A549 (cell line): ENCODE measurements around the gene FBXL4. TPM values are rescaled to one million over a fixed set of nuclear protein-coding genes. Genes with fewer than 3 reads are reported as not detected.

Source experiments
- ATAC-seq, 2 experiments: fragments of 200-7000 bp in 1 of 2; fragments of >200 bp in 1 of 2; cut with Nextera tagmentation in 1 of 2; cut with Tn5 transposase in 1 of 2; 3 replicates each; pipeline versions ENCODE4 v1.8.0 to v1.9.1; 2018 to 2020; ENCODE audit warnings: mild to moderate bottlenecking in 1 of 2, moderate library complexity in 1 of 2
- CTCF ChIA-PET: fragments of 300-600 bp; sonication (Branson Sonifier 250); formaldehyde crosslinking; extraction: SDS; loops from one replicate; lab custom pipeline; 2021; ENCODE audit warnings: antibody characterized with exemption, inconsistent platforms; lab: Yijun Ruan, JAX
- POLR2A ChIA-PET: fragments of 350-600 bp; formaldehyde crosslinking; extraction: SDS; loops from one replicate; lab custom pipeline; 2021; ENCODE audit warnings: antibody characterized with exemption, inconsistent platforms; lab: Yijun Ruan, JAX
- DNase-seq, 2 experiments: peaks; one replicate each; pipeline versions ENCODE4 v3.0.0 to v3.0.0-alpha.2; 2011 to 2016; ENCODE audit warnings: low read depth in 1 of 2, low spot score in 1 of 2
- FAIRE-seq: peaks from 2 replicates; lab custom pipeline; 2011; peaks lifted over from hg19 to GRCh38; lab: Jason Lieb, UNC
- H3K27ac ChIP-seq, 2 experiments: fragments of >200 bp; sonication (Bioruptor Twin); formaldehyde crosslinking; 3 replicates each; pipeline ENCODE4 v1.5.1; 2016 to 2017
- H3K4me1 ChIP-seq: fragments of >200 bp; sonication (Bioruptor Twin); formaldehyde crosslinking; 3 replicates; pipeline ENCODE4 v1.6.1; 2016
- H3K4me2 ChIP-seq: fragments of >200 bp; sonication (Bioruptor Twin); formaldehyde crosslinking; 3 replicates; pipeline ENCODE4 v1.6.1; 2016
- H3K4me3 ChIP-seq: fragments of >200 bp; sonication (Bioruptor Twin); formaldehyde crosslinking; 3 replicates; pipeline ENCODE4 v1.5.1; 2016
- H3K9me3 ChIP-seq: fragments of >200 bp; sonication (Bioruptor Twin); formaldehyde crosslinking; 3 replicates; pipeline ENCODE4 v1.6.1; 2016
- ATOH8 ChIP-seq: fragments of 250-450 bp; sonication (Bioruptor Pico); IDR thresholded peaks from 2 replicates; pipeline ENCODE4 v1.5.0; 2020; ENCODE audit warnings: low read depth, mild to moderate bottlenecking, moderate library complexity
- CBX8 ChIP-seq: fragments of 200-600 bp; sonication (generic); IDR thresholded peaks from 2 replicates; pipeline ENCODE4 v1.6.1; 2016
- CEBPB ChIP-seq, 2 experiments: fragments of >200 bp in 1 of 2; sonication (Bioruptor Twin) in 1 of 2; formaldehyde crosslinking in 1 of 2; IDR thresholded peaks; 2 replicates each; pipeline ENCODE4 v1.6.1; 2012 to 2016
- CTCF ChIP-seq: fragments of >200 bp; sonication (Bioruptor Twin); formaldehyde crosslinking; IDR thresholded peaks from 3 replicates; pipeline ENCODE4 v1.5.1; 2016
- EP300 ChIP-seq, 2 experiments: fragments of >200 bp; sonication (Bioruptor Twin); formaldehyde crosslinking; IDR thresholded peaks; 2 replicates in 1 of 2; 3 replicates in 1 of 2; pipeline ENCODE4 v1.6.1; 2016 to 2017
- ESRRA ChIP-seq: fragments of 150-350 bp; IDR thresholded peaks from 2 replicates; pipeline ENCODE4 v1.6.1; 2014; ENCODE audit warnings: mild to moderate bottlenecking, low read length, borderline replicate concordance
- HEYL ChIP-seq: fragments of 250-450 bp; sonication (Bioruptor Pico); IDR thresholded peaks from 2 replicates; pipeline ENCODE4 v1.8.0; 2021; ENCODE audit warnings: mild to moderate bottlenecking, moderate library complexity
- JUN ChIP-seq, 2 experiments: fragments of >200 bp; sonication (Bioruptor Twin); formaldehyde crosslinking; IDR thresholded peaks; 2 replicates in 1 of 2; 3 replicates in 1 of 2; pipeline ENCODE4 v1.6.1; 2016 to 2017
- MAFK ChIP-seq: fragments of 450-650 bp; IDR thresholded peaks from 2 replicates; pipeline ENCODE4 v1.6.1; 2014; ENCODE audit not compliant: partially characterized antibody
- MAZ ChIP-seq: fragments of 150-350 bp; IDR thresholded peaks from 2 replicates; pipeline ENCODE4 v1.6.1; 2014; ENCODE audit warnings: antibody characterized with exemption, low read depth, low read length, borderline replicate concordance
- PHF8 ChIP-seq: fragments of 200-600 bp; sonication (generic); IDR thresholded peaks from 2 replicates; pipeline ENCODE4 v1.6.1; 2016; ENCODE audit warnings: low read depth, mild to moderate bottlenecking, antibody characterized with exemption, moderate library complexity, borderline replicate concordance
- POLR2AphosphoS2 ChIP-seq: conservative IDR thresholded peaks from 2 replicates; pipeline ENCODE4 v1.6.1; 2012; ENCODE audit warnings: low read length, improper control_type of control experiment, inconsistent platforms
- RAD21 ChIP-seq, 2 experiments: fragments of >200 bp in 1 of 2; sonication (Bioruptor Twin) in 1 of 2; formaldehyde crosslinking in 1 of 2; IDR thresholded peaks in 1 of 2; conservative IDR thresholded peaks in 1 of 2; 2 replicates in 1 of 2; 3 replicates in 1 of 2; pipeline ENCODE4 v1.6.1; 2012 to 2018; ENCODE audit warnings: inconsistent platforms in 1 of 2
- RFX5 ChIP-seq: fragments of 450-650 bp; IDR thresholded peaks from 2 replicates; pipeline ENCODE4 v1.7.1; 2014; ENCODE audit warnings: antibody characterized with exemption, mild to moderate bottlenecking, moderate library complexity
- USF2 ChIP-seq: fragments of 450-650 bp; IDR thresholded peaks from 2 replicates; pipeline ENCODE4 v1.6.1; 2014; ENCODE audit warnings: antibody characterized with exemption
- ZC3H11A ChIP-seq: fragments of 450-650 bp; IDR thresholded peaks from 2 replicates; pipeline ENCODE4 v1.6.1; 2014; ENCODE audit warnings: antibody characterized with exemption, mild to moderate bottlenecking
- ZFP36 ChIP-seq: fragments of 450-650 bp; IDR thresholded peaks from 2 replicates; pipeline ENCODE4 v1.6.1; 2014; ENCODE audit warnings: borderline replicate concordance; ENCODE audit not compliant: partially characterized antibody
- ZNF302 ChIP-seq: fragments of 250-450 bp; sonication (Bioruptor Pico); IDR thresholded peaks from 2 replicates; pipeline ENCODE4 v1.9.0; 2021; ENCODE audit warnings: inconsistent platforms, mild to moderate bottlenecking, moderate library complexity
- ZSCAN20 ChIP-seq: fragments of 250-450 bp; sonication (Bioruptor Pico); IDR thresholded peaks from 2 replicates; pipeline ENCODE4 v1.8.0; 2022; ENCODE audit warnings: mild to moderate bottlenecking, moderate library complexity
- WGBS: methylation state at CpG from one replicate; pipeline ENCODE4 v1.1.6; 2017; ENCODE audit errors: missing lambda C conversion rate; 5-methylcytosine and 5-hydroxymethylcytosine counted together
- polyA plus RNA-seq, 4 experiments: library from polyadenylated mRNA; depleted of rRNA in 3 of 4; stranded (reverse); fragments of >200 nt; fragmentation: RNase III in 1 of 4; extraction: RNeasy Plus Mini Kit Qiagen cat#74134 plus additional on column Dnase treatment in 1 of 4; gene quantifications; 2 replicates in 3 of 4; 3 replicates in 1 of 4; pipeline ENCODE4 v1.2.3, GENCODE V29; 2011 to 2017

Gene FBXL4
- polyA plus RNA-seq, 2 of the 4 experiments (the other 2 are of a cell fraction) = 6.5 to 21.6 TPM

GRCh38 chr6:98827295-98828159 is 120.2 kb downstream of the FBXL4 start:
- Histone ChIP-seq H3K4me2 (no peak overlapping the region), H3K9me3 (no peaks in the 10 kb centered on the region), H3K4me1 (peaks cover 5% of the 10 kb centered on the region; the same call in 2 of the 3 replicates), H3K27ac (no peak overlapping the region), H3K4me3 (no peak overlapping the region)
- ATAC-seq (no peak), FAIRE-seq (no peak), DNase-seq (no peak)
- TF ChIP-seq JUN (IDR thresholded peaks at IDR 0.05) (no peak), ZFP36 (no peak)
- CTCF ChIA-PET = no interaction called here
- 46% methylated on average over 33 of the region's 44 CpGs for WGBS
- POLR2A ChIA-PET = no interaction called here

GRCh38 chr6:98825600-98826230 is 122.0 kb downstream of the FBXL4 start:
- POLR2A ChIA-PET = no interaction called here
- H3K9me3 ChIP-seq = no peaks in the 10 kb centered on the region
- TF ChIP-seq ZC3H11A = no peak
- no peak for TF ChIP-seq ZNF302 (CRISPR knock-in tag)
- TF ChIP-seq MAZ = no peak
- no peak for TF ChIP-seq MAFK
- TF ChIP-seq ZSCAN20 (CRISPR knock-in tag) = no peak
- TF ChIP-seq CBX8 = no peak
- no peak for TF ChIP-seq RAD21 (conservative IDR thresholded peaks at IDR 0.05 in 1 of 2, IDR thresholded peaks at IDR 0.05 in 1 of 2)
- TF ChIP-seq RFX5 = no peak
- TF ChIP-seq POLR2AphosphoS2 = no peak
- TF ChIP-seq PHF8 = no peak
- TF ChIP-seq CTCF = no peak
- TF ChIP-seq ATOH8 (CRISPR knock-in tag) = no peak
- no peak for TF ChIP-seq HEYL (CRISPR knock-in tag)
- no peak for TF ChIP-seq USF2
- TF ChIP-seq CEBPB (IDR thresholded peaks at IDR 0.05) = no peak
- no peak for TF ChIP-seq EP300 (IDR thresholded peaks at IDR 0.05)
- no peak for TF ChIP-seq ESRRA
- TF ChIP-seq, all 56 proteins: peak for 0
- H3K27ac ChIP-seq = no peak overlapping the region
- no peak overlapping the region for H3K4me3 ChIP-seq
- H3K4me2 ChIP-seq = no peak overlapping the region
- CTCF ChIA-PET = no interaction called here
- FAIRE-seq = no peak
- no peaks in the 10 kb centered on the region for H3K4me1 ChIP-seq
- 52% methylated on average over 19 of the region's 19 CpGs for WGBS
- DNase-seq = no peak
- ATAC-seq = no peak
